PC-9 (cell line): ENCODE measurements around the gene LCK. TPM values are rescaled to one million over a fixed set of nuclear protein-coding genes. Genes with fewer than 3 reads are reported as not detected.

Source experiments
- BruUV-seq: library from RNA; stranded (reverse); fragments of 400-500 nt; replicated peaks from 2 replicates; lab custom pipeline; 2021; lab: Mats Ljungman, UMichigan
- CTCF ChIA-PET: fragments of 300-600 bp; sonication (Branson Sonifier 250); formaldehyde crosslinking; loops from one replicate; lab custom pipeline; 2022; ENCODE audit warnings: antibody characterized with exemption; lab: Charles Lee
- POLR2A ChIA-PET: fragments of 300-600 bp; sonication (Branson Sonifier 250); formaldehyde crosslinking; loops from one replicate; lab custom pipeline; 2022; ENCODE audit warnings: antibody characterized with exemption; ENCODE audit not compliant: unreplicated experiment; lab: Charles Lee
- DNase-seq, 2 experiments: peaks; one replicate each; pipeline versions ENCODE4 v3.0.0 to v3.0.0-alpha.2; 2015 to 2022; ENCODE audit warnings: mixed read lengths in 1 of 2
- H2AFZ ChIP-seq: fragments of 200-600 bp; sonication (generic); 2 replicates; pipeline ENCODE4 v1.8.1; 2017; ENCODE audit warnings: antibody characterized with exemption
- H3F3A ChIP-seq: fragments of 200-600 bp; sonication (generic); 2 replicates; pipeline ENCODE4 v1.8.1; 2017; ENCODE audit warnings: antibody characterized with exemption, mild to moderate bottlenecking, low read depth; ENCODE audit not compliant: insufficient read depth
- H3K27ac ChIP-seq: fragments of 200-600 bp; sonication (generic); 2 replicates; pipeline ENCODE4 v1.6.1; 2016; ENCODE audit warnings: mixed run types
- H3K27me3 ChIP-seq: fragments of 200-600 bp; sonication (generic); 2 replicates; pipeline ENCODE4 v1.6.1; 2016; ENCODE audit warnings: low read depth, mixed run types; ENCODE audit not compliant: insufficient read depth
- H3K36me3 ChIP-seq: fragments of 200-600 bp; sonication (generic); 2 replicates; pipeline ENCODE4 v1.6.1; 2016; ENCODE audit warnings: low read depth, mixed run types
- H3K4me1 ChIP-seq: fragments of 200-600 bp; sonication (generic); replicated peaks from 2 replicates; pipeline ENCODE4 v1.6.1; 2016; ENCODE audit warnings: mixed run types; ENCODE audit not compliant: insufficient read depth
- H3K4me2 ChIP-seq: fragments of 200-600 bp; sonication (generic); 2 replicates; pipeline ENCODE4 v1.6.1; 2017; ENCODE audit warnings: mixed run types
- H3K4me3 ChIP-seq: fragments of 200-600 bp; sonication (generic); 2 replicates; pipeline ENCODE4 v1.6.1; 2016; ENCODE audit warnings: mixed run types
- H3K79me2 ChIP-seq: fragments of 200-600 bp; sonication (generic); 2 replicates; pipeline ENCODE4 v1.6.1; 2017; ENCODE audit warnings: low read depth, mixed run types
- H3K9me2 ChIP-seq: fragments of 200-600 bp; sonication (generic); 2 replicates; pipeline ENCODE4 v1.8.1; 2017; ENCODE audit warnings: mild to moderate bottlenecking; ENCODE audit not compliant: insufficient read depth
- H3K9me3 ChIP-seq: fragments of 200-600 bp; sonication (generic); 2 replicates; pipeline ENCODE4 v1.8.1; 2016; ENCODE audit warnings: low read depth; ENCODE audit not compliant: insufficient read depth
- H4K20me1 ChIP-seq: fragments of 200-600 bp; sonication (generic); 2 replicates; pipeline ENCODE4 v1.8.1; 2017; ENCODE audit not compliant: insufficient read depth
- EZH2 ChIP-seq: fragments of 200-600 bp; sonication (generic); IDR thresholded peaks from 2 replicates; pipeline ENCODE4 v1.8.0; 2017; ENCODE audit warnings: antibody characterized with exemption, low read depth
- intact Hi-C: fragments of 100-400 bp; cut with micrococcal nuclease; formaldehyde crosslinking; loops from one replicate; pipeline ENCODE4 v1.10.0; 2022; ENCODE audit not compliant: unreplicated experiment
- total RNA-seq: library from RNA; stranded (reverse); gene quantifications from 2 replicates; pipeline ENCODE4 v1.2.3, GENCODE V29; 2021
- TF ChIP-seq, protein P1 (sequence below): fragments of 200-600 bp; sonication (generic); conservative IDR thresholded peaks from 2 replicates; pipeline ENCODE4 v1.6.1; 2017; ENCODE audit warnings: mixed run types, antibody characterized with exemption, mild to moderate bottlenecking, moderate library complexity

Gene LCK
- total RNA-seq, 1 experiment from 2014 or later: 2.0 TPM

DNA sequence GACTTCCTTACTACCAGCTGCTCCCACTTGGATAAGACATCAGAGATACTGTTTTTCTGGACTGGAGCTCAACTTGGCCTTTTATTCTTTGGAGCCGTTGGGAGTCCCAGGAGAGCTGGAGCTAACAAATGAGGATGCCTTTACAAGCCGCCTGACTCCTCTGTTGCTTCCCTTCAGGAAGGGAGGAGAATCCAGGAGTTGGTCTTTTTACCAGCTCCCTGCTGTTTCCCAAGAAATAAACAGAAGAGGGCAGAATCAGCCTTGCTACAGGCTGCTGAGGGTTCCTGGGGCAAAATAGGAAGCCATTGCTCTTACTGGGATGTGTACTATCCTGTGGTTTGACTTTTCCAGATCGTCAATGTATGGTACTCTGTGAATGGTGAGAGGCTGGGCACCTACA, 27.4 kb upstream of the LCK start:
- ChIA-PET CTCF (no interaction called here), POLR2A (interaction anchor here (0.8 kb wide), 1 partner anchor 30 kb away, joined by 7 read pairs; no protein-coding TSS in a partner anchor)
- Histone ChIP-seq H3K9me2 (no peaks in the 10 kb centered on the region), H2AFZ (no peak overlapping the region), H3K9me3 (no peaks in the 10 kb centered on the region), H3K27ac (no peak overlapping the region), H3K4me1 (peaks cover 25% of the 10 kb centered on the region), H3K4me2 (peak overlapping the region; percentile 99), H3K36me3 (peaks cover 38% of the 10 kb centered on the region), H3F3A (peaks cover 35% of the 10 kb centered on the region; the same call in 1 of the 2 replicates), H3K79me2 (peaks cover 46% of the 10 kb centered on the region), H4K20me1 (peaks cover 7% of the 10 kb centered on the region; the same call in 1 of the 2 replicates), H3K27me3 (no peaks in the 10 kb centered on the region), H3K4me3 (peak overlapping the region; percentile 85; the same call in 1 of the 2 replicates)
- TF ChIP-seq, protein P1, sequence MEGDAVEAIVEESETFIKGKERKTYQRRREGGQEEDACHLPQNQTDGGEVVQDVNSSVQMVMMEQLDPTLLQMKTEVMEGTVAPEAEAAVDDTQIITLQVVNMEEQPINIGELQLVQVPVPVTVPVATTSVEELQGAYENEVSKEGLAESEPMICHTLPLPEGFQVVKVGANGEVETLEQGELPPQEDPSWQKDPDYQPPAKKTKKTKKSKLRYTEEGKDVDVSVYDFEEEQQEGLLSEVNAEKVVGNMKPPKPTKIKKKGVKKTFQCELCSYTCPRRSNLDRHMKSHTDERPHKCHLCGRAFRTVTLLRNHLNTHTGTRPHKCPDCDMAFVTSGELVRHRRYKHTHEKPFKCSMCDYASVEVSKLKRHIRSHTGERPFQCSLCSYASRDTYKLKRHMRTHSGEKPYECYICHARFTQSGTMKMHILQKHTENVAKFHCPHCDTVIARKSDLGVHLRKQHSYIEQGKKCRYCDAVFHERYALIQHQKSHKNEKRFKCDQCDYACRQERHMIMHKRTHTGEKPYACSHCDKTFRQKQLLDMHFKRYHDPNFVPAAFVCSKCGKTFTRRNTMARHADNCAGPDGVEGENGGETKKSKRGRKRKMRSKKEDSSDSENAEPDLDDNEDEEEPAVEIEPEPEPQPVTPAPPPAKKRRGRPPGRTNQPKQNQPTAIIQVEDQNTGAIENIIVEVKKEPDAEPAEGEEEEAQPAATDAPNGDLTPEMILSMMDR: no peak
- no peak for TF ChIP-seq EZH2
- DNase-seq: no peak
- intact Hi-C loops: loop anchor here (10.0 kb wide), 1 partner anchor 171 kb away; the partner anchor contains the start of gene BSDC1
- BruUV-seq: no TSS peak

DNA sequence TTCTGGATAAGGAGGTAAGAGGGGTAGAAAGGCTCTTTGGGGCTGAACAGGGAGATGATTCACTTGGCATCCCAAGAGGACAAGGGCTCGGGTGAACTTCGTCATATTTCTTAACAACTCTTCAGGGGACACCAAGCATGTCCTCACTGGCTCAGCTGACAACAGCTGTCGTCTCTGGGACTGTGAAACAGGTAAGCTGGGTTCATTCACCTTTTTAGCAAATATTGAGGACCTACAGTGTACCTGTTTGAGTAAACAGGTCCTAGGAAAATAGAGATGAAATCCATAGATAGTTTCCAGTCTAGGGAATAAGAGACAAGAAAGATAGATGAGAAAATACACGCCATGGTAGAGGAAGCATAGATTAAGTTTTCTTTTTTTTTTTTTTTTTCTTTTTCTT, 26.8 kb upstream of the LCK start:
- no TSS peak for BruUV-seq
- TF ChIP-seq, protein P1: no peak
- TF ChIP-seq EZH2: no peak
- DNase-seq: no peak
- intact Hi-C loops: loop anchor here (10.0 kb wide), 1 partner anchor 171 kb away; the partner anchor contains the start of gene BSDC1
- Histone ChIP-seq H3K9me2 (no peaks in the 10 kb centered on the region), H3K79me2 (peaks cover 46% of the 10 kb centered on the region), H3K36me3 (peaks cover 42% of the 10 kb centered on the region), H3F3A (peaks cover 39% of the 10 kb centered on the region; the same call in 1 of the 2 replicates), H3K4me3 (no peak overlapping the region), H3K27ac (no peak overlapping the region), H3K27me3 (no peaks in the 10 kb centered on the region), H3K9me3 (no peaks in the 10 kb centered on the region), H4K20me1 (peaks cover 11% of the 10 kb centered on the region; the same call in 1 of the 2 replicates), H2AFZ (no peak overlapping the region), H3K4me1 (peaks cover 25% of the 10 kb centered on the region), H3K4me2 (no peak overlapping the region)
- ChIA-PET POLR2A (no interaction called here), CTCF (interaction anchor here (0.7 kb wide), 1 partner anchor 23 kb away, joined by 3 read pairs; the partner anchor contains the start of gene FAM167B)

DNA sequence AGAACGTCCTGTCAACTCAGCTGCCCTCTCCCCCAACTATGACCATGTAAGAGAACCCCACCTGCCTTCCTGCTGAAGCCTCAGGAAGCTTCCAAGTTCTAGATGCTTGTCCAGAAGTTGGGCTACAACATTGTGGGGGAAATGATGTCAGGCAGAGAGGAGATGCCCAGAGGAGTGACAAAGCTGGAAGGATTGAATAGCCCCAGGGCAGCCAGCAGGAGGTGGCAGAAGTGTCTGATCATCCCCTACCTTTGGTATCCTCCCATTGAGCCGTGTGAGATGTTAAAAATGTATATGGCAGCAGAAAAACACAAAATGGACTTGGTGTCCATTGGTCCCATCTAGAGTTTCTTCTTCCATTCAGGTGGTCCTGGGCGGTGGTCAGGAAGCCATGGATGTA, 22.3 kb upstream of the LCK start:
- no peak overlapping the region for H2AFZ ChIP-seq
- DNase-seq: no peak
- H3K9me2 ChIP-seq: no peaks in the 10 kb centered on the region
- peaks cover 45% of the 10 kb centered on the region for H3K36me3 ChIP-seq
- no peaks in the 10 kb centered on the region for H3K27me3 ChIP-seq
- H3K4me2 ChIP-seq: no peak overlapping the region
- H3K79me2 ChIP-seq: peaks cover 10% of the 10 kb centered on the region
- ChIA-PET CTCF (no interaction called here), POLR2A (no interaction called here)
- intact Hi-C loops: loop anchor here (10.0 kb wide), 1 partner anchor 166 kb away; the partner anchor contains the start of gene BSDC1
- no peaks in the 10 kb centered on the region for H3K9me3 ChIP-seq
- H4K20me1 ChIP-seq: peaks cover 11% of the 10 kb centered on the region; the same call in 1 of the 2 replicates
- peaks cover 3% of the 10 kb centered on the region for H3K4me1 ChIP-seq
- no TSS peak for BruUV-seq
- H3K27ac ChIP-seq: no peak overlapping the region
- TF ChIP-seq, protein P1: no peak
- TF ChIP-seq EZH2: no peak
- no peak overlapping the region for H3K4me3 ChIP-seq
- H3F3A ChIP-seq: peaks cover 46% of the 10 kb centered on the region; the same call in 1 of the 2 replicates
